OCI-LY1 (cell line): ENCODE data around the gene GLDC.

ENCODE experiments used
- EZH2 ChIP-seq: fragments of 200-600 bp; sonication (generic), shearing (Covaris generic); IDR thresholded peaks from 2 replicates; pipeline ENCODE4 v1.8.0; 2017; ENCODE audit warnings: borderline replicate concordance, mixed run types, mild to moderate bottlenecking, antibody characterized with exemption, low read length, moderate library complexity, mixed read lengths
- TF ChIP-seq, protein P1 (sequence below): fragments of 200-600 bp; sonication (generic), shearing (Covaris generic); IDR thresholded peaks from 2 replicates; pipeline ENCODE4 v1.5.1; 2017; ENCODE audit warnings: mild to moderate bottlenecking, antibody characterized with exemption, low read length, moderate library complexity, mixed read lengths

DNA sequence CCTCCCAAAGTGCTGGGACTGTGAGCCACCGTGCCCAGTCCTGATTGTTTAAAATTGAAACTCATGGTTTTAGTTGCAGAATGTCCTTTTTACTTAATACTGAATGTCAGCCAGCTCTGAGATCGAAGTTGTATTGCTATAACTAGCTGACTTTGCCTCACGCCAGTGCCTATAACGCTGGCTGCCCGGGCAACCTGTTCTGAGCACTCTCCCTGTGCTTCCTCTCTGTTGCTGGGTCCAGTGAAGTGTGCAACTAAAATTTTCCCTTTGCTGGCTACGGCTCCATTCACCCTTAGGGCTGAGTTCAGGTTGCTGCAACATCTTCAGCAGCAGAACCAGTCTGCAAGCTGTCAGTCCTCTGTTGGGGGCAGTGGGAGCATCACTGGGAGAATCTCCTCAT lies 65.9 kb downstream of the GLDC start:
- TF ChIP-seq, protein P1, sequence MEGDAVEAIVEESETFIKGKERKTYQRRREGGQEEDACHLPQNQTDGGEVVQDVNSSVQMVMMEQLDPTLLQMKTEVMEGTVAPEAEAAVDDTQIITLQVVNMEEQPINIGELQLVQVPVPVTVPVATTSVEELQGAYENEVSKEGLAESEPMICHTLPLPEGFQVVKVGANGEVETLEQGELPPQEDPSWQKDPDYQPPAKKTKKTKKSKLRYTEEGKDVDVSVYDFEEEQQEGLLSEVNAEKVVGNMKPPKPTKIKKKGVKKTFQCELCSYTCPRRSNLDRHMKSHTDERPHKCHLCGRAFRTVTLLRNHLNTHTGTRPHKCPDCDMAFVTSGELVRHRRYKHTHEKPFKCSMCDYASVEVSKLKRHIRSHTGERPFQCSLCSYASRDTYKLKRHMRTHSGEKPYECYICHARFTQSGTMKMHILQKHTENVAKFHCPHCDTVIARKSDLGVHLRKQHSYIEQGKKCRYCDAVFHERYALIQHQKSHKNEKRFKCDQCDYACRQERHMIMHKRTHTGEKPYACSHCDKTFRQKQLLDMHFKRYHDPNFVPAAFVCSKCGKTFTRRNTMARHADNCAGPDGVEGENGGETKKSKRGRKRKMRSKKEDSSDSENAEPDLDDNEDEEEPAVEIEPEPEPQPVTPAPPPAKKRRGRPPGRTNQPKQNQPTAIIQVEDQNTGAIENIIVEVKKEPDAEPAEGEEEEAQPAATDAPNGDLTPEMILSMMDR, result no peak
- no peak for TF ChIP-seq EZH2
